ENCODE data around the gene GATA5.

Gene GATA5

GRCh38 chr20:62487561-62488354 lies 12.0 kb upstream of the GATA5 start:
- no peak for DNase-seq (ENCODE audit: low read depth)

- no peak for DNase-seq (ENCODE audit: low read depth)
These were observed 11.3 kb upstream of the GATA5 start for GRCh38 chr20:62487118-62487517.

- no peak for DNase-seq (ENCODE audit: low read depth)
These were observed 10.7 kb upstream of the GATA5 start for GRCh38 chr20:62486484-62486883.

GRCh38 chr20:62485701-62486089 lies 9.9 kb upstream of the GATA5 start:
- DNase-seq (ENCODE audit: low read depth), result no peak

- no peak for DNase-seq (ENCODE audit: low read depth)
These were observed 9.4 kb upstream of the GATA5 start for GRCh38 chr20:62485062-62485700.

GRCh38 chr20:62484478-62484877 lies 8.7 kb upstream of the GATA5 start:
- no peak for DNase-seq (ENCODE audit: low read depth)

- no peak for DNase-seq (ENCODE audit: low read depth)
These were observed 8.0 kb upstream of the GATA5 start for GRCh38 chr20:62483613-62484458.

- no peak for DNase-seq (ENCODE audit: low read depth)
These were observed 7.2 kb upstream of the GATA5 start for GRCh38 chr20:62482974-62483373.

GRCh38 chr20:62482146-62482809 lies 6.5 kb upstream of the GATA5 start:
- DNase-seq (ENCODE audit: low read depth), result no peak

- no peak for DNase-seq (ENCODE audit: low read depth)
These were observed 5.8 kb upstream of the GATA5 start for GRCh38 chr20:62481425-62482145.

GRCh38 chr20:62480318-62480717 lies 4.5 kb upstream of the GATA5 start:
- no peak for DNase-seq (ENCODE audit: low read depth)

GRCh38 chr20:62479656-62480055 lies 3.9 kb upstream of the GATA5 start:
- no peak for DNase-seq (ENCODE audit: low read depth)

GRCh38 chr20:62479156-62479555 lies 3.4 kb upstream of the GATA5 start:
- no peak for DNase-seq (ENCODE audit: low read depth)

GRCh38 chr20:62477669-62478455 lies 2.1 kb upstream of the GATA5 start:
- DNase-seq (ENCODE audit: low read depth), result no peak

- DNase-seq (ENCODE audit: low read depth), result no peak
These were observed 452 bp upstream of the GATA5 start for GRCh38 chr20:62476056-62476838.

GRCh38 chr20:62475027-62475771 lies 596 bp downstream of the GATA5 start:
- DNase-seq (ENCODE audit: low read depth), result no peak

GRCh38 chr20:62474604-62475026 lies 1.2 kb downstream of the GATA5 start:
- no peak for DNase-seq (ENCODE audit: low read depth)

- DNase-seq (ENCODE audit: low read depth), result no peak
These were observed 1.8 kb downstream of the GATA5 start for GRCh38 chr20:62473717-62474603.

All from activated T-helper 9 cell treated with anti-CD3 and anti-CD28 coated beads, Interleukin-2, amount 50 U/mL, for 16 hours (primary cell).